NB4 (cell line): ENCODE results near the gene G0S2.

Experiments used
- MAX ChIP-seq: IDR thresholded peaks from 2 replicates; pipeline ENCODE4 v1.6.1; 2011; ENCODE audit warnings: low read depth, low read length
- MYC ChIP-seq: IDR thresholded peaks from 2 replicates; pipeline ENCODE4 v1.6.1; 2011; ENCODE audit warnings: low read depth, low read length
- POLR2A ChIP-seq: IDR thresholded peaks from 2 replicates; pipeline ENCODE4 v1.6.1; 2011; ENCODE audit warnings: mild to moderate bottlenecking; ENCODE audit not compliant: insufficient read length; ENCODE audit errors: extremely low read depth
- TF ChIP-seq, protein P1 (sequence below): IDR thresholded peaks from one replicate; pipeline ENCODE4 v1.5.1; 2012; ENCODE audit warnings: low read depth, low read length

GRCh38 chr1:209642816-209643215, 32.4 kb upstream of the G0S2 start:
- TF ChIP-seq, protein P1, sequence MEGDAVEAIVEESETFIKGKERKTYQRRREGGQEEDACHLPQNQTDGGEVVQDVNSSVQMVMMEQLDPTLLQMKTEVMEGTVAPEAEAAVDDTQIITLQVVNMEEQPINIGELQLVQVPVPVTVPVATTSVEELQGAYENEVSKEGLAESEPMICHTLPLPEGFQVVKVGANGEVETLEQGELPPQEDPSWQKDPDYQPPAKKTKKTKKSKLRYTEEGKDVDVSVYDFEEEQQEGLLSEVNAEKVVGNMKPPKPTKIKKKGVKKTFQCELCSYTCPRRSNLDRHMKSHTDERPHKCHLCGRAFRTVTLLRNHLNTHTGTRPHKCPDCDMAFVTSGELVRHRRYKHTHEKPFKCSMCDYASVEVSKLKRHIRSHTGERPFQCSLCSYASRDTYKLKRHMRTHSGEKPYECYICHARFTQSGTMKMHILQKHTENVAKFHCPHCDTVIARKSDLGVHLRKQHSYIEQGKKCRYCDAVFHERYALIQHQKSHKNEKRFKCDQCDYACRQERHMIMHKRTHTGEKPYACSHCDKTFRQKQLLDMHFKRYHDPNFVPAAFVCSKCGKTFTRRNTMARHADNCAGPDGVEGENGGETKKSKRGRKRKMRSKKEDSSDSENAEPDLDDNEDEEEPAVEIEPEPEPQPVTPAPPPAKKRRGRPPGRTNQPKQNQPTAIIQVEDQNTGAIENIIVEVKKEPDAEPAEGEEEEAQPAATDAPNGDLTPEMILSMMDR = no peak
- TF ChIP-seq POLR2A = no peak
- no peak for TF ChIP-seq MYC
- no peak for TF ChIP-seq MAX
